K562 (cell line): ENCODE results near the gene HRH1. TPM values are rescaled to one million over a fixed set of nuclear protein-coding genes. Genes with fewer than 3 reads are reported as not detected.

Experiments used
- BCLAF1 ChIP-seq, 2 experiments: fragments of 450-650 bp in 1 of 2; IDR thresholded peaks; 2 replicates each; pipeline ENCODE4 v1.6.1; 2011 to 2017; ENCODE audit warnings: low read depth in 2 of 2, antibody characterized with exemption in 1 of 2, borderline replicate concordance in 1 of 2, low read length in 1 of 2, mild to moderate bottlenecking in 1 of 2, mixed read lengths in 1 of 2; ENCODE audit not compliant: control insufficient read depth in 1 of 2
- ELF1 ChIP-seq: fragments of 200-800 bp; sonication (Bioruptor generic); IDR thresholded peaks from 2 replicates; pipeline ENCODE4 v1.6.1; 2016; ENCODE audit warnings: missing genetic modification characterization, missing compliant biosample characterization
- ESRRB ChIP-seq: fragments of 250-450 bp; sonication (Bioruptor Pico); IDR thresholded peaks from 2 replicates; pipeline ENCODE4 v1.5.0; 2020; ENCODE audit warnings: mild to moderate bottlenecking, moderate library complexity, borderline replicate concordance
- FOS ChIP-seq: IDR thresholded peaks from 3 replicates; pipeline ENCODE4 v1.6.1; 2011; ENCODE audit not compliant: insufficient read length; ENCODE audit errors: extremely low read depth
- RREB1 ChIP-seq: fragments of 250-450 bp; sonication (Bioruptor Pico); IDR thresholded peaks from 2 replicates; pipeline ENCODE4 v1.4.0; 2020
- SNAPC5 ChIP-seq: fragments of 250-450 bp; sonication (Bioruptor Pico); IDR thresholded peaks from 2 replicates; pipeline ENCODE4 v1.8.0; 2021; ENCODE audit warnings: moderate library complexity, mild to moderate bottlenecking, inconsistent platforms
- TARDBP ChIP-seq: fragments of 450-650 bp; IDR thresholded peaks from 2 replicates; pipeline ENCODE4 v1.6.1; 2016
- ZNF224 ChIP-seq: sonication (generic); formaldehyde crosslinking; IDR thresholded peaks from 2 replicates; pipeline ENCODE4 v1.8.0; 2022; ENCODE audit warnings: mild to moderate bottlenecking, missing genetic modification reagents
- ZNF583 ChIP-seq: fragments of 250-450 bp; sonication (Bioruptor Pico); IDR thresholded peaks from 2 replicates; pipeline ENCODE4 v1.4.0; 2020
- polyA plus RNA-seq, 8 experiments: library from polyadenylated mRNA; depleted of rRNA in 4 of 8; stranded (reverse) in 5 of 8; unstranded in 3 of 8; fragments of >200 nt; fragmentation: Nextera tagmentation in 2 of 8; fragmentation: Illumina TruSeq in 1 of 8; extraction: Ambion mirVana in 2 of 8; extraction: Trizol in 1 of 8; gene quantifications; 2 replicates each; pipeline versions ENCODE4 v1.2.1 to v1.2.3, GENCODE V29; 2011 to 2014; ENCODE audit warnings: inconsistent platforms in 1 of 8, missing spikeins in 1 of 8
- total RNA-seq, 7 experiments: library from RNA; depleted of rRNA in 6 of 7; stranded (reverse); fragments of >200 nt in 6 of 7; fragmentation: Illumina TruSeq in 2 of 7; extraction: Trizol in 2 of 7; gene quantifications; 2 replicates each; pipeline versions ENCODE4 v1.2.1 to v1.2.3, GENCODE V29; 2011 to 2021; ENCODE audit warnings: low replicate concordance in 1 of 7
- TF ChIP-seq, protein P1 (sequence below): fragments of 450-650 bp; IDR thresholded peaks from 2 replicates; pipeline ENCODE4 v1.6.1; 2017; ENCODE audit warnings: mild to moderate bottlenecking, moderate library complexity
- TF ChIP-seq, protein P2 (sequence below): fragments of 450-650 bp; IDR thresholded peaks from 2 replicates; pipeline ENCODE4 v1.6.1; 2016; ENCODE audit warnings: low read depth, mild to moderate bottlenecking, moderate library complexity

HRH1 gene
- total and polyA plus RNA-seq, 9 of the 15 experiments (the other 6 are each of a cell fraction or from before 2014, with no cell fraction given), result 0.03 to 0.15 (median 0.06) TPM; not detected in 1

DNA sequence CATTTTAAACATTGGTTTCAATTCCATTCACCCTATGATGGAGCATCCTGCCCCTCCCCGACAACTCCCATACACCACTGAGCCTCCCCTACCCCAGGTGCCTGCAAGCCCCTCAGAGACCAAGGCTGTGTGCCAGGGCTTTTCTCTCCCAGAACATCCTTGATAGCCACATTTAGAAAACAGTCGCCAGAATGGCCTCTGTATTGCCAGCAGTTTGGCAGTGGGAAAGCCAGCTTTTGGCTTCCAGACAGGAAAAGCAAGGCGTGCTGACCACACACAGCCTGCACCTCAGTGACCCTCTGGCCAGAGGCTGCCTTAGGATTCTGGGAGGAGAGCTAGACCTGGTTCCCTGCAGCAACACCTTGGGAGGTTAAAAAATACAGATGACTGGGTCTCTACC, 18.2 kb upstream of the HRH1 start (continued):
- TF ChIP-seq RREB1 (CRISPR knock-in tag) (no peak), TARDBP (no peak), SNAPC5 (CRISPR knock-in tag) (no peak), ELF1 (no peak), BCLAF1 (IDR thresholded peaks at IDR 0.05; ENCODE audit: borderline replicate concordance in 1 of 2, control insufficient read depth in 1 of 2, low read depth in 2 of 2, low read length in 1 of 2) (no peak), ZNF224 (CRISPR knock-in tag) (no peak), FOS (no peak), ZNF583 (no peak), ESRRB (CRISPR knock-in tag) (no peak)
- TF ChIP-seq, protein P1, sequence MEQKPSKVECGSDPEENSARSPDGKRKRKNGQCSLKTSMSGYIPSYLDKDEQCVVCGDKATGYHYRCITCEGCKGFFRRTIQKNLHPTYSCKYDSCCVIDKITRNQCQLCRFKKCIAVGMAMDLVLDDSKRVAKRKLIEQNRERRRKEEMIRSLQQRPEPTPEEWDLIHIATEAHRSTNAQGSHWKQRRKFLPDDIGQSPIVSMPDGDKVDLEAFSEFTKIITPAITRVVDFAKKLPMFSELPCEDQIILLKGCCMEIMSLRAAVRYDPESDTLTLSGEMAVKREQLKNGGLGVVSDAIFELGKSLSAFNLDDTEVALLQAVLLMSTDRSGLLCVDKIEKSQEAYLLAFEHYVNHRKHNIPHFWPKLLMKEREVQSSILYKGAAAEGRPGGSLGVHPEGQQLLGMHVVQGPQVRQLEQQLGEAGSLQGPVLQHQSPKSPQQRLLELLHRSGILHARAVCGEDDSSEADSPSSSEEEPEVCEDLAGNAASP, result no peak
- TF ChIP-seq, protein P2, sequence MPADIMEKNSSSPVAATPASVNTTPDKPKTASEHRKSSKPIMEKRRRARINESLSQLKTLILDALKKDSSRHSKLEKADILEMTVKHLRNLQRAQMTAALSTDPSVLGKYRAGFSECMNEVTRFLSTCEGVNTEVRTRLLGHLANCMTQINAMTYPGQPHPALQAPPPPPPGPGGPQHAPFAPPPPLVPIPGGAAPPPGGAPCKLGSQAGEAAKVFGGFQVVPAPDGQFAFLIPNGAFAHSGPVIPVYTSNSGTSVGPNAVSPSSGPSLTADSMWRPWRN, result no peak
